A673 (cell line): ENCODE data around the gene COL4A2. TPM values are rescaled to one million over a fixed set of nuclear protein-coding genes. Genes with fewer than 3 reads are reported as not detected.

Source experiments
- BruUV-seq: library from RNA; stranded (reverse); fragments of 400-500 nt; replicated peaks from 2 replicates; lab custom pipeline; 2021; lab: Mats Ljungman, UMichigan
- CTCF ChIA-PET: fragments of 300-600 bp; sonication (Branson Sonifier 250); formaldehyde crosslinking; loops from one replicate; lab custom pipeline; 2022; ENCODE audit warnings: antibody characterized with exemption; lab: Charles Lee
- POLR2A ChIA-PET: fragments of 300-600 bp; sonication (Branson Sonifier 250); formaldehyde crosslinking; loops from one replicate; lab custom pipeline; 2022; ENCODE audit warnings: antibody characterized with exemption; ENCODE audit not compliant: low non-redundant PET; lab: Charles Lee
- DNase-seq: peaks from one replicate; pipeline ENCODE4 v3.0.0-alpha.2; 2015; ENCODE audit warnings: low spot score
- H3K27ac ChIP-seq: fragments of 200-600 bp; sonication (generic); 2 replicates; pipeline ENCODE4 v1.5.1; 2016; ENCODE audit warnings: mixed run types, low read depth, mild to moderate bottlenecking, mixed read lengths, antibody characterized with exemption, low read length; ENCODE audit not compliant: poor library complexity, severe bottlenecking
- H3K27me3 ChIP-seq: fragments of 200-600 bp; sonication (generic); replicated peaks from 2 replicates; pipeline ENCODE4 v1.6.1; 2017; ENCODE audit warnings: mixed run types, low read depth, mild to moderate bottlenecking, mixed read lengths, antibody characterized with exemption, low read length; ENCODE audit not compliant: insufficient read depth, poor library complexity
- H3K36me3 ChIP-seq: fragments of 200-600 bp; sonication (generic); 2 replicates; pipeline ENCODE4 v1.6.1; 2016; ENCODE audit warnings: mixed run types, mild to moderate bottlenecking, mixed read lengths, antibody characterized with exemption, low read length; ENCODE audit not compliant: insufficient read depth, poor library complexity, severe bottlenecking
- H3K4me1 ChIP-seq: fragments of 200-600 bp; sonication (generic); 2 replicates; pipeline ENCODE4 v1.6.1; 2017; ENCODE audit warnings: mixed run types, mild to moderate bottlenecking, mixed read lengths, antibody characterized with exemption, low read length; ENCODE audit not compliant: insufficient read depth, poor library complexity, severe bottlenecking
- H3K4me3 ChIP-seq: fragments of 200-600 bp; sonication (generic); 2 replicates; pipeline ENCODE4 v1.5.1; 2016; ENCODE audit warnings: low read depth, mixed run types, mild to moderate bottlenecking, mixed read lengths, low read length; ENCODE audit not compliant: poor library complexity, severe bottlenecking
- H3K9me3 ChIP-seq: fragments of 200-600 bp; sonication (generic); 2 replicates; pipeline ENCODE4 v1.6.1; 2016; ENCODE audit warnings: mixed run types, low read depth, mild to moderate bottlenecking, mixed read lengths, antibody characterized with exemption, low read length; ENCODE audit not compliant: poor library complexity, severe bottlenecking
- CTCF ChIP-seq: fragments of 300-800, 200-600 bp; sonication (generic); conservative IDR thresholded peaks from 2 replicates; pipeline ENCODE4 v1.5.1; 2017; ENCODE audit warnings: low read depth, mild to moderate bottlenecking, antibody characterized with exemption, low read length, moderate library complexity, mixed read lengths
- EZH2 ChIP-seq: fragments of 200-600 bp; sonication (generic); IDR thresholded peaks from 2 replicates; pipeline ENCODE4 v1.6.1; 2017; ENCODE audit warnings: borderline replicate concordance, low read depth, mild to moderate bottlenecking, mixed read lengths, antibody characterized with exemption, low read length; ENCODE audit not compliant: poor library complexity, severe bottlenecking
- intact Hi-C: fragments of 100-400 bp; cut with micrococcal nuclease; formaldehyde crosslinking; loops from one replicate; pipeline ENCODE4 v1.10.0; 2022; ENCODE audit not compliant: unreplicated experiment
- total RNA-seq: library from RNA; stranded (reverse); gene quantifications from 2 replicates; pipeline ENCODE4 v1.2.3, GENCODE V29; 2021

COL4A2 gene
- total RNA-seq, 1 experiment from 2014 or later, result 184 TPM

DNA sequence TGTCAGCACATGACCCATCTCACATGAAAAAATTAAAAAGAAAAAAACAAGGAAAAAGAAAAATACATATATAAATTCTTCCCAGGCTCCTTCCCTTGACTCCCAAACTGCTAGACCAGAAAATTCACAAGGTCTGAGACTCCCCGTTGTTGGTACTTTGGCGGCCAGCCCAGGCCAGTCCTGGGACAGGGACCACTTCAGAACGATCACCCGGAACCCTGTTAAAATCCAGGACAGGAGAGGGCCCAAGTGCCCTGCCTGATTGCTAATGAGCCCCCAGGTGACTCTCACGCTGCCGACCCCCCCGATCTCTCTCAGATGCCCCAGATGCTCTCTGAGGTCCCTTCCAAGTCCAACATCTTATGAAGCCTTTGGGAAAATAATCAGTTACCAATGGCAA, 107.2 kb downstream of the COL4A2 start:
- TF ChIP-seq CTCF, result no peak
- no peak for TF ChIP-seq EZH2
- DNase-seq, result no peak
- Histone ChIP-seq H3K27me3 (no peaks in the 10 kb centered on the region), H3K27ac (no peak overlapping the region), H3K36me3 (no peaks in the 10 kb centered on the region), H3K4me3 (no peak overlapping the region), H3K9me3 (no peaks in the 10 kb centered on the region), H3K4me1 (peaks cover 29% of the 10 kb centered on the region)
- intact Hi-C loops, result no loop called here
- ChIA-PET CTCF (no interaction called here), POLR2A (no interaction called here)
- BruUV-seq, result no TSS peak

DNA sequence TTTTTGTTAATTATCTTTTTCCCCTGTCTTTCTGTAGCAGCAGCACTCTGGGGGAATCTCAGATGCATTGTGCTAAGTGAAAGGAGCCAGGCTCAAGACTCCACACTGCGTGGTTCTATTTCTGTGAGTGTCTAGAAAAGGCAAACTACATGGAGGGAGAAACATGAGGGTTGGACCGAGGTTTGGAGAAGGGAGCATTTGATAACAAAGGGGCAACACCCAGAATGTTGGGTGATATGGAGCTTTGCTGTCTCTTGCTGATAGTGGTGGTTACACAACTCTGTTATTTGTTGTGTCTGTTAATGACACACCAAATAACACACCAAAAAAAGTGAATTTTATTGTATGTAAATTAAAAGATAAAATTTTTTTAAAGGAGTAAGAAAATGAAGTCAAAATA, 107.8 kb downstream of the COL4A2 start:
- CTCF ChIA-PET, result no interaction called here
- BruUV-seq, result no TSS peak
- intact Hi-C loops, result loop anchor here (5.0 kb wide), 1 partner anchor 93 kb away; no protein-coding TSS in a partner anchor

DNA sequence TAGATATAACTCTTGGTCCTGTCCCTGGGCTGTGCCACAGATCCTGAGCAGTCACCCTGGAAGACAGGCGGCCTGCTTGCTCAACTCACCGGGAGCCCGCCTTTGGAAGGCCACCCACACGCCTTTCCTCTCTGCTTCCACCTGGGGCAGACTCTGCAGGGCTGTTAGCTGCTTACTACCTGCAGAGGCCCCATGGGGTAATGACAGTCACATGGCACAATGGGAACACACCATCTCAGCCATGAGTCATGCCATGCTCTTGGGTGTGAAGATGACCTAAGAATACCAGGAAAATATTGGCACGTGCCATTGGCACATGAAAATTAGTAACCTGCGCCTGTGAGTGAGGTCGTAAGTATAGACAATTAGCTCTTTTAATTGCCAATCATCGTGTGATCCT, 108.6 kb downstream of the COL4A2 start:
- Histone ChIP-seq H3K9me3 (no peaks in the 10 kb centered on the region), H3K4me1 (peaks cover 18% of the 10 kb centered on the region), H3K27ac (no peak overlapping the region), H3K36me3 (no peaks in the 10 kb centered on the region), H3K4me3 (no peak overlapping the region), H3K27me3 (no peaks in the 10 kb centered on the region)
- intact Hi-C loops, result loop anchor here (5.0 kb wide), 1 partner anchor 93 kb away; no protein-coding TSS in a partner anchor
- DNase-seq, result no peak
- no TSS peak for BruUV-seq
- no peak for TF ChIP-seq EZH2
- no peak for TF ChIP-seq CTCF
- POLR2A ChIA-PET, result no interaction called here
- CTCF ChIA-PET, result no interaction called here

More for the DNA sequence above, 107.8 kb downstream of the COL4A2 start:
- POLR2A ChIA-PET, result no interaction called here
- no peaks in the 10 kb centered on the region for H3K36me3 ChIP-seq
- TF ChIP-seq CTCF (no peak), EZH2 (no peak)
- peaks cover 22% of the 10 kb centered on the region for H3K4me1 ChIP-seq
- H3K9me3 ChIP-seq, result no peaks in the 10 kb centered on the region
- no peak overlapping the region for H3K27ac ChIP-seq
- DNase-seq, result no peak
- no peak overlapping the region for H3K4me3 ChIP-seq
- H3K27me3 ChIP-seq, result no peaks in the 10 kb centered on the region
